HG03565 (cell line): Measurements from ENCODE around the gene ZDHHC11B.
"Not testable (repeated sequence)": the region's sequence is repeated elsewhere in the genome, so short reads cannot be mapped to it uniquely, and the experiment has no call there.

ENCODE experiments used
- ATAC-seq: cut with Tn5 transposase; IDR thresholded peaks from one replicate; pipeline ENCODE4 v1.9.1; 2021; ENCODE audit warnings: mild to moderate bottlenecking, moderate library complexity; ENCODE audit not compliant: unreplicated experiment

The ZDHHC11B gene

GRCh38 chr5:727087-727486 lies 57.4 kb downstream of the ZDHHC11B start:
- not testable (repeated sequence) for ATAC-seq

GRCh38 chr5:723865-724264 lies 60.7 kb downstream of the ZDHHC11B start:
- not testable (repeated sequence) for ATAC-seq

GRCh38 chr5:723309-723708 lies 61.2 kb downstream of the ZDHHC11B start:
- ATAC-seq = not testable (repeated sequence)

GRCh38 chr5:719379-719778 lies 65.2 kb downstream of the ZDHHC11B start:
- not testable (repeated sequence) for ATAC-seq

- no peak for ATAC-seq
Observed at GRCh38 chr5:717143-717542, 67.4 kb downstream of the ZDHHC11B start.

- not testable (repeated sequence) for ATAC-seq
Observed at GRCh38 chr5:716740-717139, 67.8 kb downstream of the ZDHHC11B start.

GRCh38 chr5:715636-716035 lies 68.9 kb downstream of the ZDHHC11B start:
- not testable (repeated sequence) for ATAC-seq

- ATAC-seq = not testable (repeated sequence)
Observed at GRCh38 chr5:714215-715118, 70.1 kb downstream of the ZDHHC11B start.

GRCh38 chr5:713686-714085 lies 70.8 kb downstream of the ZDHHC11B start:
- not testable (repeated sequence) for ATAC-seq

GRCh38 chr5:708848-709517 lies 75.5 kb downstream of the ZDHHC11B start:
- not testable (repeated sequence) for ATAC-seq

GRCh38 chr5:708374-708773 lies 76.2 kb downstream of the ZDHHC11B start:
- ATAC-seq = not testable (repeated sequence)

- ATAC-seq = not testable (repeated sequence)
Observed at GRCh38 chr5:706127-706526, 78.4 kb downstream of the ZDHHC11B start.

GRCh38 chr5:696753-697702 lies 87.5 kb downstream of the ZDHHC11B start:
- ATAC-seq = not testable (repeated sequence)

- ATAC-seq = not testable (repeated sequence)
Observed at GRCh38 chr5:696191-696590, 88.3 kb downstream of the ZDHHC11B start.

- not testable (repeated sequence) for ATAC-seq
Observed at GRCh38 chr5:695475-695874, 89.1 kb downstream of the ZDHHC11B start.

GRCh38 chr5:694042-694431 lies 90.5 kb downstream of the ZDHHC11B start:
- ATAC-seq = not testable (repeated sequence)

GRCh38 chr5:693271-694041 lies 91.1 kb downstream of the ZDHHC11B start, which contains the start of gene TPPP:
Gene TPPP (minus strand): TSS chr5:693352. CDS start chr5:678060, 15,292 bp downstream.
- ATAC-seq = peak; percentile 36

GRCh38 chr5:692529-693041 lies 91.9 kb downstream of the ZDHHC11B start:
- ATAC-seq = peak; percentile 8

GRCh38 chr5:691817-692528 lies 92.6 kb downstream of the ZDHHC11B start:
- ATAC-seq = no peak
